ENCODE data around the gene PDIA6. TPM values are rescaled to one million over a fixed set of nuclear protein-coding genes. Genes with fewer than 3 reads are reported as not detected.

Gene PDIA6
- total RNA-seq, 2 donors from 2014 or later = 79.3 to 131 TPM

DNA sequence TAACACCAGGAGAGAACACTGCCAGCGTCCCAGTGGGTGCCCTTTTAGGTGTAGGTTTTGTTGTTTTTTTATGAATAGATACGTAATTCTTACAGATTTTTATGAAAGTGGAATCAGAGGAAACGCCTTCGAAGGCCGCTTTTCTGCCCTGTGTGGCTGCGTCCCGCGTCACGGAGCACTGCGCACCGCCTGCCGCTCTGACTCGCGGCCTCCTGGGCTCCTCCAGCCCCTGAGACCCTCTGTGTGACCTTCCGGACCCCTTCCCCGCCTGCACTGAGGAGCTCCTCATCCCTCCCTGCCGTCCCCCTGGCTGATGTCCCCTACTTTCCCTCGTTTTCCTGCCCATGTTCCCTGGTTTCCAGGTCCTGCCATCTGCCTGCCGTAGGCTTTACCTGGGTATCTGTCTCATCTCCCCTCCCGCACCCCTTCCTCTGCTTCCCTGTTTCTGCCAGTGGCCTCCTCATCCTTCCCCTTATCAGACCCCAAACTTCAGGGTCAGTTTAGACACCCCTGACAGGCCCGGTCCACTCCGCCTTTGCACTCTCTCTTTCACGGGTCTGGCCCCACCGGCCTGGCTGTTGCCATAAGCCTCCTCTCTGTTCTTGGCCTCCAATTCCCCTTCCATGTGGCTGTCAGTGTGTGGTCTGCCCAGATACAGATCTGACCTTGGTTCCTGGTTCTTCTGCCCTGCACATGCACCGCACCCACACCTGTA is 32.7 kb downstream of the PDIA6 start:
- no peaks in the 10 kb centered on the region for H3K9me3 Mint-ChIP-seq
- H3K36me3 Mint-ChIP-seq (ENCODE audit: insufficient read depth in 2 of 2) = peaks cover 3 to 15% of the 10 kb centered on the region in 2 donors
- ATAC-seq (replicated peaks in 1 of 2) = no peak
- DNase-seq = no peak
- H3K4me1 Mint-ChIP-seq (ENCODE audit: low read depth) = no peaks in the 10 kb centered on the region
- H3K4me3 Mint-ChIP-seq = no peak overlapping the region
- no peak overlapping the region for H3K27ac Mint-ChIP-seq
- no peaks in the 10 kb centered on the region for H3K27me3 Mint-ChIP-seq (ENCODE audit: low read depth)

DNA sequence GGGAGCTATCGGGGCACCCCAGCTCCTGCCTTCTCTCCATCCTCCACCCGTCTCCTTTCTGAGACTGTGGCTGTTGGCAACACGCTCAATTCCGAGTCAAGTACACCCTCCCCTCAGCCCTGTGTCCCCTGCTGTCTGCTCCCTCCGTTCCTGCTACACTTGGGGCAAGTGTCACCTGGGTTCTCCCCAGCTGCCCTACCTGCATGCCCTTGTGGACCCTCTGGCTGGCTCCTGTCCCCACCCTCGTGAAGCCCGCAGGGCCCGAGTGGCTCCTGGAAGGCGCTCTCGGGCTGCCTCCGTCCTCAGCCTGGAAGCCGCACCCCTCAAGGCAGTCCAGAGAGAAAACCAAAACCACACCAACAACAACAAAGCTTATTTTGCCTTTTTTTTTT is 33.9 kb downstream of the PDIA6 start:
- H3K36me3 Mint-ChIP-seq (ENCODE audit: insufficient read depth in 2 of 2) = peaks cover 3 to 10% of the 10 kb centered on the region in 2 donors
- no peaks in the 10 kb centered on the region for H3K27me3 Mint-ChIP-seq (ENCODE audit: low read depth)
- H3K9me3 Mint-ChIP-seq = no peaks in the 10 kb centered on the region
- H3K4me1 Mint-ChIP-seq (ENCODE audit: low read depth) = no peaks in the 10 kb centered on the region
- H3K4me3 Mint-ChIP-seq = no peak overlapping the region
- H3K27ac Mint-ChIP-seq = no peak overlapping the region
- DNase-seq (no peak), ATAC-seq (replicated peaks in 1 of 2) (no peak)

DNA sequence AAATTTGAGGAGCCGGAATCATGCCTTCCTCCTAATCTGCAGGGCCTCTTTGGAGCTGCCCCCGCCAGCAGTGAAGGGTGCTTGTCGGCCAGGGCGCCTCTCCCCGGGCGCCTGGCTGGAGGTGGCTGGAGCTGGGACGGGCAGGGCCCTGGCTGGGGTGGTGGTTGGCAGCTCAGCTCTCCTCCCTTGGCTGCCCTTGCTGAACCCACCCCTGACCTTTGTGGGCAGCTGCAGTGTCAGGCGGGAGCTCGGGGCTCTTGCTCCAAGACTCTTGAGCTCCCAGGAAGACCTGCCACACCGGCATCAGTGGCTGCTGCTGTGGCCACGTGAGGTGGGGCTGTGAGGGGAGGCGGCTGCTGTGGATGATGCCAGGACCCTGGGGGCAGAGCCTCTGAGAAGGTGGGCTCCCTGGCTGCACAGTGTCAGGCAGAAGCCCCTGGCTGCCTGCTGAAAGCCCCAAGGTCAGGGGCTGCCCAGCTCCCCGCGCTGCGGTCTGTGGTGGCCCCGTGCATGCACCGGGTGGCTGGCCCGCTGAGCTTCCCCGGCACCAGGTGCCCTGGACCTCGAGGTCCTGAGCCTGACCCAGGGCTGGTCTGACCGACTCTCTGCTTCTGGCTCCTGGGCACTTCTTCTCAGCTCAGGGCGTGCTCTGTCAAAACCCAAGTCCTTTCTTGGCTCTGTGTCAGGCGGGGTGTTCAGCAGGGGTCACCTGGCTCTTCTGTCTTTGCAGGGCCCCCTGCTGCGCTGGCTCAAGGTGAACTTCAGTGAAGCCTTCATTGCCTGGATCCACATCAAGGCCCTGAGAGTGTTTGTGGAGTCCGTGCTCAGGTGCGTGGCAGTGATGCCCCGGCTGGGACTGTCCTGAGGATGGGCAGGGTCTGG is 34.5 kb downstream of the PDIA6 start:
- no peak overlapping the region for H3K27ac Mint-ChIP-seq
- peaks cover 3 to 5% of the 10 kb centered on the region in 2 donors for H3K36me3 Mint-ChIP-seq (ENCODE audit: insufficient read depth in 2 of 2)
- H3K4me1 Mint-ChIP-seq (ENCODE audit: low read depth) = no peaks in the 10 kb centered on the region
- no peaks in the 10 kb centered on the region for H3K27me3 Mint-ChIP-seq (ENCODE audit: low read depth)
- ATAC-seq (replicated peaks in 1 of 2) (no peak), DNase-seq (no peak)
- no peak overlapping the region for H3K4me3 Mint-ChIP-seq
- H3K9me3 Mint-ChIP-seq = no peaks in the 10 kb centered on the region

DNA sequence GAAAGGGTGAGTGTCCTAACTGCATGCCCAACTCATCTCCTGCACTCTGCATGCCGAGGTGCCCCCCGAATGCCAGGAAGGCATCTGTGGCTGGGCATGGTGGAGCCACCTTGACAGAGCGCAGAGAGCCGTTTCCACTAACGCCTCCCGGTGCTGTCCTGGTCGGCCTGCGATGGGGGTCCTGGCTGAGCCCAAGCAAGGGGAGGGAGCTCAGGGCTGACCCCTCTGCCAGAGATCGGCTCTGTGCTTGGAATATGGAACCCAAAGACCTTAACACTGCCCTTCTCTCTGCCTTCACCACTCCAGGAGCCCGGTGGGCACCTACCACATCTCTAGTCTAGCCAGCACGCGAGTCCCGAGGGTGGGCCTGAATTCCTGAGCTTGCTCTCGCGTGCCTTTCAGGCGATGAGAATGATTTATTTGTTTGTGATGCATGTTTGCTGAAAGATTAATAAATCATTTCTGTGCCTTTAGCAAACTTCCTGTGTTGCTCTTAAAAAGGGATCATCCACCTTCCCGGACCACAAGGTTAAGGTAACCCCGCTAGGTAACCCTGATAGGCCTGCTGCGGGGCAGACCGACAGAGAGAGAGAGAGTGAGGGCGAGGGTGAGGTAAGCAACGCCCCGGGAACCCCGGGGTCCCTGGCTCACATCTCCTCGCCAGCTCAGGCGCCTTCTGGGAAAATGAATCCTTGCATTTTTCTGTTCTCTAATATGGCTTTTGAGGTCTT is 35.3 kb downstream of the PDIA6 start:
- H3K4me3 Mint-ChIP-seq = no peak overlapping the region
- no peak overlapping the region for H3K27ac Mint-ChIP-seq
- no peak for DNase-seq
- no peaks in the 10 kb centered on the region for H3K27me3 Mint-ChIP-seq (ENCODE audit: low read depth)
- H3K36me3 Mint-ChIP-seq (ENCODE audit: insufficient read depth in 2 of 2) = peaks cover 3% of the 10 kb centered on the region in 2 donors
- ATAC-seq (replicated peaks in 1 of 2) = no peak
- H3K9me3 Mint-ChIP-seq = no peaks in the 10 kb centered on the region
- no peaks in the 10 kb centered on the region for H3K4me1 Mint-ChIP-seq (ENCODE audit: low read depth)

DNA sequence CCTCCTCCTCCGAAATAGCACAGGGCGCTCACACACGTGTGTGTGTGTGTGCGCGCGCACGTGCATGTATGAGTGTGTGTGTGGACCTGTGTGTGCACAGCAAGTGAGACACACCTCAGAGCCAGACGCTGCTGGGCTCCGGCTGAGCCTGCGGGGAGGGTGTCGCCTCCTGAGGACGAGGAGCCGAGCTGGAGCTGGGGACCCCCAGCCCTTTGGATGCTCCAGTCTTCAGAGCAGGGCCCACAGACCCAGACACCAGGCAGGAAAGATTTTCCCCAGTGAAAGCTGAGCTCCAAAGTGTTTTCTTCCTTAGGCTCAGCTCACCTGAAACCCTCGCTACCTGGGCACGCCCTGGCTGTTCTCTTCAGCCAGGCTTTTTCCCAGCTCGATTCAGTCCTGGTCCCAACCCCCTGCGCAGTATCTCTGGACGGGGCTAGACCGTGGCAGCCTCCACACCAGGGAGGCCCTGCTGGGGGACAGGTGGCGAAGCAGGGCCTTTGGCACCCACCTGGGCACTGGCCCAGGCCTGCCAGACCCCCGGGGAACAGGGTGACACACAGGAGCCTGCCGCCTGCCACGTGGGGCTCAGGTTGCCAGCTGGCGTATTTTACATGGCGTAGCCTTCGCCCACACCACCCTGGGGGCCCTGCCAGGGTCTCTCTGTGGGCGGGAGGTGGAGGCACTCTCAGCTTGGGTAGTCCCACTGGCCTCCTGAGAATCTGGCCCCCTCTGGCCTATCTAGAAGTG is 36.2 kb downstream of the PDIA6 start:
- ATAC-seq (replicated peaks in 1 of 2) = peak in 1 of 2 donors; percentile 20
- Mint-ChIP-seq H3K4me1 (ENCODE audit: low read depth) (no peaks in the 10 kb centered on the region), H3K36me3 (ENCODE audit: insufficient read depth in 2 of 2) (peaks cover 3% of the 10 kb centered on the region in 2 donors), H3K27me3 (ENCODE audit: low read depth) (no peaks in the 10 kb centered on the region), H3K4me3 (no peak overlapping the region), H3K9me3 (no peaks in the 10 kb centered on the region), H3K27ac (no peak overlapping the region)
- DNase-seq = no peak

DNA sequence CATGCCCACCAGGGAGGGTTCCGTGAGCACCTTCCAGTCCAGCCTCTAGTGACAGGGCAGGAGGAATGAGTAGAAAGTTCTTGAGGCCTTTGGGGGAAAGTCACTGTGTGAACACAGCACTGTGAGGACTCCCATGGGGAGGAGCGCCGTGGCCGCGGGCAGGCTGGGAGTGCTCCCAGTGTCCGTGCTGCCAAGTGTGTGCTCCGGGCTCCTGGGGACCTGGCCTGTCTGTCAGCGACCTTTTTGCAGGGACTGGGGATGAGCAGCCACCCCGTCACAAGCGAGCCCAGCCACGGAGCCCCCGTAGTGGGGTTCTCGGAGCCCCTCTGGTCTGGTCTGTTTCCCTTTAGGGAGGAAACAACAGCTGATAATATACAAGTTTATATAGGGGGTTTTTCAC is 36.8 kb downstream of the PDIA6 start:
- peaks cover 3% of the 10 kb centered on the region in 2 donors for H3K36me3 Mint-ChIP-seq (ENCODE audit: insufficient read depth in 2 of 2)
- no peaks in the 10 kb centered on the region for H3K4me1 Mint-ChIP-seq (ENCODE audit: low read depth)
- no peaks in the 10 kb centered on the region for H3K27me3 Mint-ChIP-seq (ENCODE audit: low read depth)
- no peak overlapping the region for H3K4me3 Mint-ChIP-seq
- no peak overlapping the region for H3K27ac Mint-ChIP-seq
- H3K9me3 Mint-ChIP-seq = no peaks in the 10 kb centered on the region
- ATAC-seq (replicated peaks in 1 of 2) (no peak), DNase-seq (no peak)

DNA sequence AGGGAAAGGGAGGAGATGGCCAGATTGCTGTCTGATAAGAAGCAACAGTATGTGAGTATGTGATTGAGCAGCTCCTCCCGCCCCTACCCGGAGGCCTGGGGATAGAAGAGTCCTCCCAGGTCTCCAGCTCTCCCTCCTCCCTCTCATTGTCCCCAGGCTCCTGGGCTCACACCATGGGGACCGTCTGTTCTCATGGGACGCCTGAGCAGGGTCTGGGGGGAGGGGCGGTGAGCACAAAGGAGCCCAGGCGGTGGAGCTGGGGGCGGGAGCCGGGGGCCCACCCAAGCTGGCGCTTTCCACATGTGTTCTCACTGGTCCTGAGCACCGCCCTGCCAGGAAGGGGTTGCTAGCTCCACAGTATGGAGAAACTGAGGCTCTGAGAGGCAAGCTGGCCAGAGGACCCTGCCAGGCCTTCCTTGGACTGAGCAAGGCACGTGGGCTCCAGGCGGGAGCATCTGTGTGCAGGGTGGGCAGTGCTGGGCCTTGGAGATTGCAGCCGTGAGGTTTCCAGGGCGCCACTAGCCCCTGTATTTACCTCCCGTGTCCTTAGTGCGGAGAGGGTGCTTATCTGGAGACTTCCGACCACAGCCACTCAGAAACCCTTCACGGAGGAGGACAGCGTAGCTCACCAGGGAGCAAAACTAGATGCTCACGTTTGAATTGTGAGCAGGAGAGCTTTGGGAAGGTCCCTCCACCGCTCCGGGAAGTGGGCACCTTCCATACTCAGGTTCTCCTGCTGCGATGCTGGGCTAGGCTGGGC is 37.4 kb downstream of the PDIA6 start:
- H3K27ac Mint-ChIP-seq = peak overlapping the region; percentile 40
- DNase-seq = no peak
- H3K27me3 Mint-ChIP-seq (ENCODE audit: low read depth) = no peaks in the 10 kb centered on the region
- H3K4me1 Mint-ChIP-seq (ENCODE audit: low read depth) = no peaks in the 10 kb centered on the region
- H3K9me3 Mint-ChIP-seq = no peaks in the 10 kb centered on the region
- no peak for ATAC-seq (replicated peaks in 1 of 2)
- H3K36me3 Mint-ChIP-seq (ENCODE audit: insufficient read depth in 2 of 2) = peaks cover under 1 to 2% of the 10 kb centered on the region in 2 donors
- no peak overlapping the region for H3K4me3 Mint-ChIP-seq

DNA sequence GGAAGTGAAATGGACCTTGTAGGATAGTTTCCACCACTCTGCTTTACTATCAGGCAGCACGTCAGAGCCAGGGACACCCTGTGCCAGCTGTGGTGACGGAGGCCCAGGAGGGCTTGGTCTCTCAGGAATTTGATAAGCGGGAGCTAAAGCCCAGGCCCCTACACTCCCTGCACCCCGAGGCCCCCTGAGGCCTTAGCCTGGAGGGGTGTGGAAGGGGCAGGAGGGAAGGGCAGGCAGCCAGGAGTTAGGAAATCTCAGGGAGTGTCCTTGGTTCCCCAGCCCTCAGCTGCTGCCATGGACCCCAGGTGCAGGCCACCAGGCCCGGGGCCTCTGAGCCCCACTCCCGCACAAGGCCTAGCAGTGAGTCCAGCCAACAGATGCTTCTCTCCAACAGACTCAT is 38.2 kb downstream of the PDIA6 start:
- DNase-seq (no peak), ATAC-seq (replicated peaks in 1 of 2) (no peak)
- H3K27me3 Mint-ChIP-seq (ENCODE audit: low read depth) = no peaks in the 10 kb centered on the region

DNA sequence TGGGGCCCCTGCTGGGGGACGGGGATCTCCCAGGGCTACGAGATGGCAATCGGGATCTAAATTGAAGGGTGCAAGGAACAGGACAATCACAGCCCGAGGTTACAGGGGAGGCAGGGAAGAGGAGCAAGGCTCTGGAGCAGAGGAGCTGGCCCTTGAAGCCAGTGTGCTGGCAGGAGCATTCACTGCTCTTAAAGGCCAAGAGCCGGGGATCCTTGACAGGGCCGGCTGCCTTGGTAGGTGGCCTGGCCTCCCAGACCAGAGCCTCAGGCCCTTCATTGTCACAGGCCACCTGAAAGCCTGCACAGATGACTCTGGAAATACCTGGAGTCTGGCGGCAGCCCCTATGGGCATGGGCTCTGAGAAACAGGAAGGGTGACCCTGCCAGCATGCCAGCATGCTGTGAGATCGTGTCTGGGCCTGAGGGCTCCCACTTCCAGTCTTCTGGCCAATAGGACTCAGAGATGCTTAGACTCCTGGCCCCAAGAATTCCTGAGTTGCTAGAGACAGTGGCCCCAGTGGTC is 38.7 kb downstream of the PDIA6 start:
- Mint-ChIP-seq H3K4me1 (ENCODE audit: low read depth) (no peaks in the 10 kb centered on the region), H3K4me3 (no peak overlapping the region), H3K27me3 (ENCODE audit: low read depth) (no peaks in the 10 kb centered on the region), H3K9me3 (no peaks in the 10 kb centered on the region), H3K27ac (no peak overlapping the region), H3K36me3 (ENCODE audit: insufficient read depth in 2 of 2) (no peaks in the 10 kb centered on the region)
- ATAC-seq (replicated peaks in 1 of 2) = no peak
- DNase-seq = no peak

More for the DNA sequence above, 38.2 kb downstream of the PDIA6 start:
- Mint-ChIP-seq H3K4me3 (no peak overlapping the region), H3K36me3 (ENCODE audit: insufficient read depth in 2 of 2) (no peaks in the 10 kb centered on the region), H3K9me3 (no peaks in the 10 kb centered on the region), H3K27ac (no peak overlapping the region), H3K4me1 (ENCODE audit: low read depth) (no peaks in the 10 kb centered on the region)

DNA sequence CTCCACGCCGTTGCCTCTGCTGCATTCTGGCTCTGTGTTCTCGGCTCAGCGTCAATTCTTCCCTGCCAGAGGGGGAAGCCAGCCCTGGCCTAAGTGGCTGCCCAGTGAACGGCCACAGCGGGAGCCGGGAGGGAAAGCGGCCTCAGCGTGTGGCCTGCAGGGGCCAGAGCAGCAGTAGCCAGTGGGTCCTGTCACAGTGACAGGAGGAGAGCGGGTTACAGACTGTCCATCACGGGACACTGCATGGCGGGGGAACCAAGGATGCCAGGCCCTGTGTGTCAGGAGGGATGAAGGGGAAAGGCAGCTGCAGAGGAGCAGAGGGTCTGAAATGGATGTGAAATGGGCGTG is 39.7 kb downstream of the PDIA6 start:
- no peak overlapping the region for H3K4me3 Mint-ChIP-seq
- DNase-seq (no peak), ATAC-seq (replicated peaks in 1 of 2) (no peak)
- no peaks in the 10 kb centered on the region for H3K4me1 Mint-ChIP-seq (ENCODE audit: low read depth)
- no peaks in the 10 kb centered on the region for H3K36me3 Mint-ChIP-seq (ENCODE audit: insufficient read depth in 2 of 2)
- no peak overlapping the region for H3K27ac Mint-ChIP-seq
- no peaks in the 10 kb centered on the region for H3K27me3 Mint-ChIP-seq (ENCODE audit: low read depth)
- no peaks in the 10 kb centered on the region for H3K9me3 Mint-ChIP-seq

DNA sequence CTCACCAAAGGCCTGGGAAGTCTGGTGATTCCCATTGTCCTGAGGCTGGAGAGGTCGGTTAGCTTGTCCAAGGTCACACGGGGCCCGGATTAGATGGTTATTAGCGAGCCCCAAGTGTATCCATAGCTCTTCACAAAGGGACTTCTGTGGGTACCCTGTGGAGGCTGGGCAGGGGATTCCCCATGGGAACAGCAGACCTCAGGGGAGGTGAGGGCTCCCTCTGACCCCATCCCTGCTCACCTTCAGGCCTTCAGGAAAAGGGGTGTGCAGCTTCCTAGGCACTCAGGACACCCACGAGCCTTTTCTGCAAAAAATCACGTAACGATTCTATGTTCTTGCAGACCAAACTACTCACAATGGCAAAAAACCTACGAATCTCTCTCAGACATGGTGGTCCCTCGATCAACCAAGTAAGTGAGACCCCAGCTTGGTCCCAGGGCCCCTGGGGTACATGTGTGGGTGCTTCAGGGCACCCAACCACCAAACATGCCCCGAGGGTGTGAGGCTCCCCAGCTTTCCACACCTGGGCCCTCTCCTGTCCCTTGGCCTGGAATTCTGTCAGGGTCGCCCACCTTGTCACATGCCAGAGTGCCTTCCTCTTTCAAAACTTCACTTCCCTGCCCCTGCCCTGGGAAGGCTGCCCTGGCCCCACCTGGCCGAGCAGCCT is 40.3 kb downstream of the PDIA6 start:
- Mint-ChIP-seq H3K27me3 (ENCODE audit: low read depth) (no peaks in the 10 kb centered on the region), H3K36me3 (ENCODE audit: insufficient read depth in 2 of 2) (no peaks in the 10 kb centered on the region), H3K4me3 (no peak overlapping the region), H3K4me1 (ENCODE audit: low read depth) (no peaks in the 10 kb centered on the region), H3K27ac (no peak overlapping the region), H3K9me3 (no peaks in the 10 kb centered on the region)
- no peak for ATAC-seq (replicated peaks in 1 of 2)
- no peak for DNase-seq

DNA sequence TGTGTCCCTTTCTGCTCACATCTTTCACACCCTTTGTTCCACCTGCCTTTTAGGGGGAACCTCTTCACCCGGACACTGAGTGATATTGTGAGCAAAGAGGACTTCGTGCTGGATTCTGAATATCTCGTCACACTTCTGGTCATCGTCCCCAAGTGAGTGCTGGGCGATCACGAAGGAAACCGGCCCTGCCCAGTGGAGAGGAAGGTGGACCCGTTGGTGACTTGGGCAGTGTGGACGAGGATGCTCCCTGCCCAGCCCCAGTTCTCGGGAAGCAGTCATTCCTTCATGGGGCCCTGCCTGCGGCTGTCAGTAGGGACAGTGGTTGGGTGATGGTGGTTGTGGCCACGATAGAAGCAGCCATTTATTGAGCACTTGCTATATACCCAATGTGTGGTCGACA is 40.8 kb downstream of the PDIA6 start:
- Mint-ChIP-seq H3K27ac (no peak overlapping the region), H3K4me3 (no peak overlapping the region), H3K4me1 (ENCODE audit: low read depth) (no peaks in the 10 kb centered on the region), H3K27me3 (ENCODE audit: low read depth) (no peaks in the 10 kb centered on the region), H3K36me3 (ENCODE audit: insufficient read depth in 2 of 2) (no peaks in the 10 kb centered on the region), H3K9me3 (no peaks in the 10 kb centered on the region)
- ATAC-seq (replicated peaks in 1 of 2) (no peak), DNase-seq (no peak)

All from activated T-cell treated with anti-CD3 and anti-CD28 coated beads, Interleukin-2, amount 50 U/mL, for 72 hours (primary cell).